GM19372 (cell line): Measurements from ENCODE around the gene FAM118A.
"Not testable (repeated sequence)": the region's sequence is repeated elsewhere in the genome, so short reads cannot be mapped to it uniquely, and the experiment has no call there.

Source experiments
- ATAC-seq: cut with Tn5 transposase; IDR thresholded peaks from one replicate; pipeline ENCODE4 v1.9.1; 2021; ENCODE audit warnings: mild to moderate bottlenecking, low read depth, moderate library complexity; ENCODE audit not compliant: unreplicated experiment

Gene FAM118A

DNA sequence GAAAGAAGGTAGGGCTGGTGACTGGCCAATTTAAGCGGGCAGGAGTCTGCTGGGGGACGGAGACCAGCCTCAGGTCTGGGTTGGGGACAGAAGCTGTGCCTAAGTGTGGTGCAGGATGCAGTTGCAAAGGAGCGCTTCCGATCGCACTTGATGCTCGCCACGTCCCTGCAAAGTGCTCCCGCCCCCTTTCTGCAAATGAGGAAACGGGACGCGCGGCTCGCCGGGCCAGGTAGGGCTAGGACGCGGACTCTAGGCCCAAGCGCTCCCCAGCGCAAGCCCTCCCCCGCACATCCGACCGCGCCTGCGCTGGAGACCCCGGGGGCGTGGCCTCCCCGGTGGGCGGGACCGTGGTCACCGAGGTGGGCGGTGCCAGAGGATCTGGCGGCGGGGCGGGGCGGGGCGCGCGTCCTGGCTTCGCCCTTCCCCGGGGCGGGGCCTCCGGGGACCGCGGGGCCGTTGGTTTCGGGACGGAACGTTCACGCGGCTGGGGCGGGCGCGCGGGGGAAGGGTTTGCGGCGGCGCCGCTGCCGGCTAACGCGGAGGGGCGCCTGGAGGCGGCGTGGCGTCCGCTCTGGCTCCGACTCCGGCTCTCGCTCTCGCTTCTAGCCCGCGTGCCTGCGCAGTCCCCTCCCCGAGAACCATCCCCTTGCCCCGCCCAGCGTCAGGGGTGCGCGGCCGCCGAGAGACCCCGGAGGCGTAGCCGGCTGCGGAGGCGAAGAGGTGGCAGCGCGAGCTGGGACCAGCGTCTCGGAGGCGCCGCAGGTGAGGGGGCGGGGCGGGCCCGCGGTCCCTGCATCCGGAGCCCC, at the start of gene FAM118A:
Gene FAM118A, plus strand, starts transcription at position 513 of the 806 bp plus-strand sequence. CDS start 12,446 bp downstream, outside the sequence.
- peak; percentile 83 for ATAC-seq

DNA sequence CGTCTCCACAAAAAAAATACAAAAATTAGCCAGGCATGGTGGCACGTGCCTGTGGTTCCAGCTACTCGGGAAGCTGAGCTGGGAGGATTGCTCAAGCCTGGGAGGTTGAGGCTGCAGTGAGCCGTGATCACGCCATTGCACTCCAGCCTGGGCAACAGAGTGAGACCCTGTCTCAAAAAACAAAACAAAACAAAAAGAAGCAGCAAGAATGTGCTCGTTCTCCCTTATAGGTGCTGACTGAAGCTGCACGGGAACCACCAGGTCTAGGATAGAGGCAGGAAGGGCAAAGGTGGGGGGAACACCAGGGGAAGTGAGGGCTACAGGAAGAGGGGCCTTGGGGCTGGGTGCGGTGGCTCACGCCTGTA, 49.4 kb upstream of the FAM118A start:
- not testable (repeated sequence) for ATAC-seq

DNA sequence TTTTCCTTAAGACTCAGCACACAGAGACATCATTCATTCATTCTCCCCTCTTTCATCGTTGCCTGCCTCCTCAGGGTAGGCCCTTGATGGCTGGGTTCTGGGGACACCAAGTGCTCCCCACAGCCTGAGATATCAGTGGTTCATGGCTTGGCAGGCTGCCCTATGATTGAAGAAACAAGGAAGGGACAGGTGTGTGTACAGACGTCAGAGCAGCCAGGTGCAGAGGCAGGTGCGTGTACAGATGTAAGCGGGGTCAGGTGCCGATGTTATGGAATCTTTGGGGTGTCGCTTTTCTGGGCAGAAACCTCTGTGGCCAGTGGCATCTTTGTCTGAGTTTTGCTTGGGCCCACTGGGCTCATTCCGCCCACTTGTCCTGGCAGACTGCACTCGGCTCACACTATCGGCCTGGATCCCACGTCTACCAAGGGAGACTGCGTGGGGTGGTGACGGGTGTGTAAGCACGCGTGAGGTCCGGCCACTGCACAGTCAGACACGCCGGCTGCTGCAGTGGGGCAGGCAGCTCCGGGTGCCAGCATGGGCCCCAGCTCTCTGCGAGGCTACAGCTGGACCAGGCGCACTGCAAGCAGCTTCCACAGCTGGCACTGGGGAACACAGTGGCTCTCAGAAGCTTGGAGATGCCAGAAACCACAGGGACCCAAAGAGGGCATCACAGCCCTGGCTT, 48.2 kb upstream of the FAM118A start:
- ATAC-seq = no peak

DNA sequence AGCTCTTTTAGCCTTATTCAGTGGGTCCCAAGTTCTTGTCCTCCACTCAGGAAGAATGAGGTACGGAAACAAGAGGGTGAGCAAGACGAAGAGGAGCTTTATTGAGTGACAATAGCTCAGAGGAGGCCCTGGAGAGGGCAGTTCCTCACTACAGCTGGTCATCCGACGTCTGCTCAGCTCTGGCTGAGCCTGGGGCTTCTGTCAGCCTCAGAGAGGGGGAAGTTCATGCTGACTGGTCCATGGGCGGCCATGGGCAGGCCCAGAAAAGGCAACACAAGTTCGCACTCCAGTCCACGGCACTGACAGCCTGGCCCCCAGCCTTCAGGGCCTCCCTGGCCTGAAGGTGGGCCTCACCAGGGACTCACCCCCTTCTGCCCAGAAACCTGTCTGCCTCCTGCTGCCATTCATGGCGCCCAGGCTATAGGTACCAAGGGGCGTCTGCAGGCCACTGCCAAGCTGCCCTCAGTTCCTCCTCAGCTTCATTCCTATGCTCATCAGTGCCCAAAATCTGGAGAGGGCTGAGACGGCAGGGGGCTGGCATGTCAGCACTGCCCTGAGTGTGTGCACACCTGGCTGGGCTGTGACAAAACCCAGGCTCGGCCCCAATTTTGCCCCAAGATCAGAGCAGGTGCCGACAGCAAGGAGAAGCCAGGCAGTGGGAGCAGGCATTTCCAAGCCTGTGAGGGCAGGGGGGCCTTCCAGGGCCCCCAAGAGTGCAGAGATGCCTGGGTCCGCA, 47.4 kb upstream of the FAM118A start:
- no peak for ATAC-seq

DNA sequence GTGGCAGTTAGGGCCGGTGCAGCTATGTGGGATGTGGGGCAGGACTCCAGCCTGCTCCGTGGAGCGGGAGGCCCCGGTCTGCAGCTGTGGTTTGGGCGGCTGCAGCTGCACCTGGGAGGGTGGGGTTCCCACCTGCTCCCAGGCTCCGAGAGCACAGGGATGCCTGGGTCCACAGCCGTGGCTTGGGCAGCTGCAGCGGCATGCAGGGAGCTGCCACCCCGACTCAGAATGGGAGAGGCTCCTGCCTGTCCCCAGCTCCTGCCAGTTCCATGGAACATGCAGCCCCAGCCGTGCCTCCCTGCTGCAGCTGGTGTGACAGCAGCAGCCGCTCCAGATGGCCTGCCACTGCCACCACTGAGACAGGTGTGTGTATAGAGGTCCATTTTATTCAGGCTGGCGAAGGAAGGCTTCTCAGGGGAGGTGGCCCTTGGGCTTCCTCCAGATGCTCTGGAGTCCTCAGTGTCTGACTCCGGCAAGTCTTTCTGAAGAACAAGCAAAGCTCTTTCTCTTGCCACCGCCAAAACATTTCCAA, 46.7 kb upstream of the FAM118A start:
- ATAC-seq = peak; percentile 46

DNA sequence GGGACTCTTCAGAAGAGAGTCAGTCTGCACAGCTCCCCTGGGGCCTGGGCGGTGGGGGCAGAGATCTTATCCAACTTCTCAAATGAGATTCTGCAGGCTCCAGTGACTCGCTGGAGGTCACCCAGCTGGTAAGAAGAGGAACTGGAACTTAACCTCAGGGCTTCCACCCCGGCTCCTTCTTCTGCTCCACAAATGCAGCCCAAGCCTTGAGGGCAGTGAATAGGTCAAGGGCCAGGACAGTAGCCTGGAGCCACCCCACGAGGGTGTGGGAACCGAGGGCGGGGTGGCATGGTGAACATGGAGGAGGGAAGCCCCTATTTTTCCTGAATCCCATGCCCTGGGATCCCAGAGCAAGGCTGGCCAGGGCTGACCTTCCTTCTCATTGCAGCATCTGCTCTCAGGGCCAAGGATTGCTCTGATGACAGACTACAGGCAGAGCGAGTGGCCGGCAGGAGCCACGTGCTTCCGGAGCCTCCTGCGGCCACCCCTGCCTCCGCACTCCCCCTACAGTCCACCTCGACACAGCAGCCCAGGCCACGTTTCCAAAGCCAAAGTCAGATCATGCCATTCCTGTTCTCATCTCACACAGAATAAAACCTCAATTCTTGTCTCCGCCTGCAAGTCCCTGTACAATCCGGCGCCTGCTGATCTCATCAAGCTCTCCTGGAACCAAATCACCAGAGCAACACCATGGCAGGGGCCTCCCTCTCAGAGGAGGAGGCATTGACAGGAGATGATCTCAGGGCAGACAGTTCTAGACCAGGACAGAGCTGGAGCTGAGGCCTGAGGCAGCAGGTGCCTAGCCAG, 46.1 kb upstream of the FAM118A start:
- peak; percentile 51 for ATAC-seq

DNA sequence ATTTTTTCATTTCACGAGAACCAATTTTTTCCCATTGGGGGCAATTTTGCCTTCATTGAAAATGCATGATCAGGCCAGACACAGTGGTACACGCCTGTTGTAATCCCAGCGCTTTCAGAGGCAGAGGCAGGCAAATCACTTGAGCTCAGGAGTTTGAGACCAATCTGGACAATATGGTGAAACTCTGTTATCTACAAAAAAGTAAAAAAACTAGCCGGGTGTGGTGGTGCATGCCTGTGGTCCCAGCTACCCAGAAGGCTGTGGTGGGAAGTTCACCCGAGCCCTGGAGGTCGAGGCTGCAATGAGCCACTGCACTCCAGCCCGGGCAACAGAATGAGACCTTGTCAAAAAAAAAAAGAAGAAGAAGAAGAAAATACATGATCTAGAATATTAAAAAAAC, 44.2 kb upstream of the FAM118A start:
- no peak for ATAC-seq

DNA sequence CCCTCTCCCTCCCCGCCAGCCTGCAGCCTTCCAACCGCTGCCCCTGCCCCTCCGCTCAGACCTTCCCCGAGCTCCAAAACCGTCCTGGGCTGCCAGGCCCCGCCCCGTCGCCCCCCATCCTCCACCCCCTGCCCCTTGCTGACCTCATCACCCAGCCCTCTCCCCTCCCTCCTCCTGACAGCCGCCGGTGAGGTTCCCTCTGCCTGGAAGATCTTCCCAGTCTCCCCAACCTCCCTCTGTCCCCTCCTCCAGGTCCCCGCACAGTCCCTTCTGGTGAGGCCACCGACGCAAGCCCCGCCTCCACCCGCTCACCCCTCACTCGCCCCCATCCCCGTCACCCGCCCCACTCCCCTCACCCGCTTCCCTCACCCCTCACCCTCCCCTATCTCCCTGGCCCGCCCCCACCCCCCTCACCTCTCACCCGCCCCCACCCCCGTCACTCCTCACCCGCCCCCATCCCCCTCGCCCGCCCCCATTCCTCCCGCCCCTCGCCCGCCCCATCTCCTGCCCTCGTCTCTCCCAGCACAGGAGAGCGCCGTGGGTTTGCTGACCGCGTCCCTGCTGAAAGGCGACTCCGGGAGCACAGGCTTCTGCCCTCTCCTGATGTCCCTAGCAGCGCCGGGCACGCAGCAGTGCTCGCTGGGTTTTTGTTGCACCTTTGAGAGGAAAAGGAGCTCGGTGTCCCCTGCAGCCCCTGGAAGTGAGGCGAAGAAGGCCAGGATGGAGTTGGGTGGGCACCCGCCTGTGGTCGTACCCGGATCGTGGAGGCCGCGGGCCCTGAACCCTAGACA, 41.4 kb upstream of the FAM118A start:
- no peak for ATAC-seq

DNA sequence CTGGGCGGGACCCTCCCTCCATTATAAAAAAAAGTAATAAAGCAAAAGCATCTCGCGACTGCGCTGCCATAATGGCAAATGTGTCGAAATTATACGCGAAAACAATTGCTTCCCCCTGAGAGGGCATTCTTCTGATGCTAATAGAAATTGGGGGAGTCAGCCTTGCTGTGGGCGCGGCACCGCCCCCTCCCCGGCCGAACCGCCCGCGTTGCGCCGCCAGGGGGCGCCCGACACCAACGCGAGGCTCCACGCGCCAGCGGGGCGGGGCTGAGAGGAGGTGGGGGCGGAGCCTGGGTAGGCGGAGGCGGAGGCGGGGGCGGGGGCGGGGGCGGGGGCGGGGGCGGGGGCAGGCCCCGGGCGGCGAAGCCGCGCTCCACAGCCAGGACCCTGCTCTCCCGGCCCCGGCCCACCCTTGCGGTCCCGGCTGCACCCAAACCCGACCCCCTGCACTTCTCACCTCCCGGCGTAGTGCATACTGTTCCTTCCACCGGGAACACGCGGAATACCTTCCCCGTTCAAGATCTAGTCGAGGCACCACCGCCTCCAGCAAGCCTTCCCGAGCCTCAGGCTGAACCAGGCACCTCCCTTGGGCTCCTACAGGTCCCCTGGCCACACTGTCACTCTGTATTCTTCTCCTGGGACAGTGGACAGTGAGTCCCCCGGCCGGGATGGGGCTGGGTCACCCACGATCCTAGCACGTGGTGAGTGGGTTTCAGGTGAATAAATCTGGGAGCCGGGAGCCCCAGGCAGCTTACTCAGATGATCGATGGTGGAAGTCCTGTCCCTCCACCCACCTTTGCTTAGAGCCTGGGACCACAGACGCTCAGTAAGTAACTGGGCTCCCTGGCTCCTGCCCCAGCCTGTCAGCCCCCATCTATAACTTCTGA, 40.5 kb upstream of the FAM118A start:
- ATAC-seq = peak; percentile 82

DNA sequence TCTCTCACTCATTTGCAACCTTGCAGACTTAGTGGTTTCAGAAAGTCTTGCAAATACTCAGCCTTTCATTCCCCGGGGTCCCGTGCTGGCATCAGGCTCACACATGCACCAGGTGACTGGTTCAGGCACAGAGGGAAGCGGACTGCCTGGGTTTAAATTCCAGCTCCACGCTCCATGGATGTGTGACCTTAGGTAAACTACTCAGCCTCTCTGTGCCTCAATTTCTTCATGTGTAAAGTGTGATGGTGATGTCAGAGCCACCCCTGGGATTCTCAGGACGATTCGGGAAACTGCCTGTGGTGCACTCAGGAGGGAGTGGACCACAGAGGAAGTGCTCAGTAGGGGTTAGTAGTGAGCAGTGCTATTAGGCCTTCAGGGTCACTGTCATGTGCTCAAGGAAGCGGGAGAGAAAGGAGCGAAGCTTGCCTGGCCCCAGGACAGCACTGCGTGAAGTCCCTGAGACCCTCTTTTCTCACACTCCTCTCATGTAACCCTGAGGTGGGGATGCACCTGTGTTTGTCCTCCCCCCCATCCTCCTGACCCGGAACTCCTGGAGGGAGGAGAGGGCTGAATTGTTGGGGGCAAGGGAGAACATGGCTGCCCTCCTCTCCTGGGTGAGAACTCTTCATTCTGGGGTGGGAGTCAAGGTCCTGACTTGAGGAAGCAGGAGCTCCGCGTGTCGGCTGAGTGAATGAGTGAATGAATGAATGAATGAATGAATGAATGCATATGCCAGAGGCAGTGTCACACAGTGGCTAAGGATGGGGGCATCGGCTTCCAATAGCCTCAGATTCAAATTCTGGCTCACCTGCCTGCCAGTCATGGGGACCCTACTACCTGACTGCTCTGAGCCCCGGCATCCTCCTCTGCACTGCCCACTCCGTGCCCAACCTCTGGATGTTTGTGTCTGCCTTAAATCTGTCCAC, 39.4 kb upstream of the FAM118A start:
- ATAC-seq = no peak

DNA sequence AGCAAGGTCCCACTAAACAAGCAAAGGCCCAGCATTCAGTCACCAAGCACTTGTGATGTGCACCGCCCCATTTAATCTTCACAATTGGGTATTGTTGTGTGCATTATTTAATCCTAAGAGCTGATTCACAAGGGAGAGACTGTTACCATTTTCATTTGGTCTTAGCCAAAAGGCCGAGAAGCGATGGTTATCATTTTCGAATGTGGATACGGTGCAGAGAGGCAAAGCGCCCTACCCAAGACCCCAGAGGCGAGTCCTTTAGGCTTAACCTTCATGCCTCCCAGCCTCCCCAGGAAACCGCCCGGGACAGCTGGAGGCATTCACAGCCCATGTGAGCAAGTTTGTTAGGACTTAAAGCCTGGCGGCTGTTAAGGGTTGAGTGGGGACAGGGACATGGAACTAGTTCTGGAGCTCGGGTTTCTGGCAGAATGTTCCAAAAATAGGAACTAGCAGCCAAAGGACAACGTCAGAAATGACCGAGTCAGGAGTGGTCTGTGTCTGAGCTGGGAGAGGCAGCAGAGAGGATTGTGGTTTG, 38.0 kb upstream of the FAM118A start:
- ATAC-seq = no peak

DNA sequence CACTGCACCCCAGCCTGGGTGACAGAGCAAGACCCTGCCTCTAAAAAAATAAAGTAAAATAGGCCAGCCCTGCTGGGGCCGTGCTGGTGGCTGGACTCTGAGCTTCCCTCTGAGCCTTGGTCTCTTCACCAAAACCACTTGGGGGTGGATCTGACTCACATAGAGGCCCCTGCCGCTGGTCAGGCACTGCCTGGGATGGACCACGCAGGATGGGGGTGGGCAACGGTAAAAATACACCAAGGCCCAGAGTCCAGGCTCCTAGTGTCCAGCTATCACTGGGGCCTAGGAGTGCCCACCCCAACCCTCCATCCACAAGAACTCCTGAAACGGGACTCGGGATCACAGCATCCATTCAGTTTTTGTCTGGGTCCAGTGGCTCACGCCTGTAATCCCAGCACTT, 37.2 kb upstream of the FAM118A start:
- no peak for ATAC-seq

DNA sequence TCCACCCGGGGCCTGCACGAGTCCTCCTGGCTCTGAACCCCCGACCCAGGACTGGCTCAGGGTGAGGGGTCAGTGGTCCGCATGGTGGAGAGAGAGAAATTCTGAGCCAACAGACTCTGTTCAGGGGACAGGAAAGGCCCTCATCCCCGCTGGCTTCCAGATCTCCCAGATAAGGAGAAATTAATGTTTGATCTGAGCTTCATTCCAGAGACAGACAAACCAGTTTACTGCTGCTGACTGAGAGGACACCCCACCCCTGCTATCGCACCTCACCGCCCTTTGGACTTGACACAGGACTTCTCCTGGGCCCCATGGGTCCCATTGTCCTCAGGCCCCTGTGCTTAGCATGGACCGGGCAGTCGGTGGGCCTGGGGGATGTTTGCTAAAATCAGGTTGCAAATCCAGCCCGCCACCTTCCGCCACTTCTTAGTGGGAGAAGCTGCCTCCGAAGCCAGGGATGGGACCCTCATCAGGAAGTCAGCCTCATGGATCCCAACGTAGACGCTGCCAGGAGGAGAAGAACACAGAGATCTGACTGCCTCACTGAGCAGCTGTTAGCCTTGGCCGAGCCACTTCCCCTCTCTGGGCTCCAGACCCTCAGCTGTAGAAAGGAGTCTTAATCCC, 36.2 kb upstream of the FAM118A start:
- no peak for ATAC-seq

DNA sequence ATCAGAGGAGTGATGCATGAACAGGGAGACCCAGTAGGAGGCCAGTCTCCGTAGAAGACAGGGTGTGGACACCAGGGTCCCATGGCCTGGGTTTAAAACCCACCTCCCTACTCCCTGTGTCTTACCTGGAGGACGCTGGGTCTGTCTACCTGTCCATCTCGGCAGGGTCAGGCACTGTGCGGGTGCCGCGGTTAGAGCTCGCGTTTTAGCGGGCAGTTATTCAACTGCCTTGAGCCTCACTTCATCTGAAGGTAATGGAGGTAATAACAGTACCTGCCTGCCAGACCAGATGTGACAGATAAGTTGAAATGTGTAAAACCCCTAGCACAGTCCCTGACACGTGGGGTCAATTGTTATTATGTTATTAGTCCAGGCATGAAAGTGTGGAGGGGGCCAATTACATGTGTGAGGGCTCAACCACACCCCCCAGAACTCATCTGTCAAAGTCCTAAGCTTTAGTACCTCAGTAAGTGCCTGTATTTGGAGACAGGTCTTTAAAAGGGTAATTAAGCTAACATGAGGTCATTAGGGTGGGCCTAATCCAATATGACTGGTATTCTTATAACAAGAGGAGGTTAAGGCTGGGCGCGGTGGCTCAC, 33.1 kb upstream of the FAM118A start:
- ATAC-seq = no peak

DNA sequence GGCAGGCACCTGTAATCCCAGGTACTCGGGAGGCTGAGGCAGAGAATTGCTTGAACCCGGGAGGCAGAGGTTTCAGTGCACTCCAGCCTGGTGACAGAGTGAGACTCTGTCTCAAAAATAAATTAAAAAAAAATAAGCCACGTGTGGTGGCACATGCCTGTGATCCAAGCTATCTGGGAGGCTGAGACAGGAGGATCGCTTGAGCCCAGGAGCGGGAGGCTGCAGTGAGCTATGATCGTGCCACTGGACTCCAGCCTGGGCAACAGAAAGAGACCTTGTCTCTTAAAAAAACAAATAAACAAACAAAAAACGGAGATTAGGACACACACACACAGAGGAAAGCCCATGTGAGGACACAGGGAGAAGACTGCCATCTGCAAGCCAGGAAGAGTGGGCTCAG, 32.0 kb upstream of the FAM118A start:
- not testable (repeated sequence) for ATAC-seq

DNA sequence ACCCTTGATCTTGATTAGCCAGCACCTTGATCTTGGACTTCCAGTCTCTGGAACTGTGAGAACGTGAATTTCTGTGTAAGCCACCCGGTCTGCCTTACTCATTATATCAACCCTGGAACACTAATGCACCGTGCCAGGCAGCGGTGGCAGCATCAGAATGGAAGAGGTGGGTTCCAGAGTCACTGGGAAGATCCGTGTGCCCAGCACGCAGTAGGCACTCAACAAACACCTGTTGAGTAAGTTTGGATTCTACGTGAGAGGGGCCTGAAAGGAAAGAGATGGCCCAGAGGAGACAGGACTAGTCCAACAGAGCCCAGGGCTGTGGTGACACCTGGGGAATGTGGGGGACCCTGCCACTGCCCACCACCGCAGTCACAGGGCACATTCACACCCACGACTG, 31.6 kb upstream of the FAM118A start:
- no peak for ATAC-seq
